ENCODE data around the gene KCNK1. TPM values are rescaled to one million over a fixed set of nuclear protein-coding genes. Genes with fewer than 3 reads are reported as not detected.
A peak's percentile ranks its signal among the peaks of the same experiment; 100 is the strongest.
"Not testable (repeated sequence)": the region's sequence is repeated elsewhere in the genome, so short reads cannot be mapped to it uniquely, and the experiment has no call there.

The KCNK1 gene
- total RNA-seq, 6 experiments from 2014 or later, result 1.1 to 7.6 (median 3.6) TPM

GRCh38 chr1:233614173-233614742 lies 352 bp downstream of the KCNK1 start:
- Histone ChIP-seq H3K36me3 (no peaks in the 10 kb centered on the region), H3K27me3 (no peaks in the 10 kb centered on the region), H3K27ac (peak overlapping the region; percentile 54 to 83 (median 59)), H3K4me3 (peak overlapping the region; percentile 70 to 78 (median 76)), H3K9me3 (no peaks in the 10 kb centered on the region), H3K4me1 (no peaks in the 10 kb centered on the region)
- intact Hi-C loops (cut with DNase I), result no loop called here
- DNase-seq (peak in 2 of 3 donors; percentile 54 to 62), ATAC-seq (peak; percentile 33 to 56 (median 54))
- TF ChIP-seq POLR2A (IDR thresholded peaks at IDR 0.05), result no peak
- no peak for TF ChIP-seq CTCF (IDR thresholded peaks at IDR 0.05)
- WGBS (ENCODE audit: insufficient coverage, low coverage, low lambda C conversion rate, missing lambda C conversion rate), result 4% methylated on average over 16 of the region's 43 CpGs

- intact Hi-C loops (cut with DNase I), result no loop called here
- no peaks in the 10 kb centered on the region for H3K4me1 ChIP-seq
- H3K9me3 ChIP-seq, result no peaks in the 10 kb centered on the region
- H3K4me3 ChIP-seq, result peak overlapping the region; percentile 70 to 78 (median 76)
- peak; percentile 41 to 74 (median 54) for DNase-seq
- TF ChIP-seq CTCF (IDR thresholded peaks at IDR 0.05), result no peak
- no peak for TF ChIP-seq POLR2A (IDR thresholded peaks at IDR 0.05)
- WGBS (ENCODE audit: insufficient coverage, low coverage, low lambda C conversion rate, missing lambda C conversion rate), result 12% methylated on average over 21 of the region's 36 CpGs
- peak; percentile 59 to 68 (median 64) for ATAC-seq
- H3K27ac ChIP-seq, result peak overlapping the region; percentile 54 to 83 (median 59)
- H3K36me3 ChIP-seq, result no peaks in the 10 kb centered on the region
- H3K27me3 ChIP-seq, result no peaks in the 10 kb centered on the region
Measured at GRCh38 chr1:233614743-233615521, 1.0 kb downstream of the KCNK1 start.

DNA sequence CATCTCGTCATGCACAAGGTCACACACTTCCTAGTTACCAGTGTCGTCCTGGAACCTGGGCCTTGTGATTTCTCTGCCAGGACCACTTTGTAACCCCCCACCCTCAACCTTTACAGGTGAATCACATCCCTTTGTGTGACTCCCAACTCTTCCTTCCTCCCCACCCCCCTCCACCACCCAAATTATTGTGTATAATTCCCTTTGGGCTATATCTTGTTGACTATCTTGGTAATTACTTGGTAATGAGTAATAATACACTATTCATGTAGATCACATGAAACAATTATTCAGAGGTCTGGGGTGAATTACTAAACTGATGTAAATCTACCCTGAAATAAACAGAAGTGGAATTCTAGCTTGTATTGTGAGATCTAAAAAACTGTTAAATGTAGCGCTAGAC lies 1.7 kb downstream of the KCNK1 start:
- 54% methylated on average over 2 of the region's 3 CpGs for WGBS (ENCODE audit: insufficient coverage, low coverage, low lambda C conversion rate, missing lambda C conversion rate)
- peak overlapping the region; percentile 70 to 78 (median 76) for H3K4me3 ChIP-seq
- no peaks in the 10 kb centered on the region for H3K9me3 ChIP-seq
- intact Hi-C loops (cut with DNase I), result no loop called here
- no peak overlapping the region for H3K27ac ChIP-seq
- no peaks in the 10 kb centered on the region for H3K4me1 ChIP-seq
- TF ChIP-seq POLR2A (IDR thresholded peaks at IDR 0.05) (no peak), CTCF (IDR thresholded peaks at IDR 0.05) (no peak)
- no peaks in the 10 kb centered on the region for H3K36me3 ChIP-seq
- H3K27me3 ChIP-seq, result no peaks in the 10 kb centered on the region
- DNase-seq, result no peak
- no peak for ATAC-seq

GRCh38 chr1:233617025-233617424 lies 3.1 kb downstream of the KCNK1 start:
- no peak for TF ChIP-seq POLR2A (IDR thresholded peaks at IDR 0.05)
- no peak for TF ChIP-seq CTCF (IDR thresholded peaks at IDR 0.05)
- DNase-seq (no peak), ATAC-seq (no peak)
- Histone ChIP-seq H3K4me1 (no peaks in the 10 kb centered on the region), H3K36me3 (no peaks in the 10 kb centered on the region), H3K27me3 (no peaks in the 10 kb centered on the region), H3K9me3 (no peaks in the 10 kb centered on the region), H3K27ac (no peak overlapping the region), H3K4me3 (no peak overlapping the region)
- 83% methylated on average over 1 of the region's 1 CpG for WGBS (ENCODE audit: insufficient coverage, low coverage, low lambda C conversion rate, missing lambda C conversion rate)
- intact Hi-C loops (cut with DNase I), result no loop called here

- H3K4me3 ChIP-seq; ATAC-seq; H3K27ac ChIP-seq; DNase-seq; H3K27me3 ChIP-seq; H3K4me1 ChIP-seq; H3K36me3 ChIP-seq; H3K9me3 ChIP-seq; intact Hi-C loops (cut with DNase I): not testable (repeated sequence)
- WGBS (ENCODE audit: insufficient coverage, low coverage, low lambda C conversion rate, missing lambda C conversion rate), result 91% methylated on average over 5 of the region's 7 CpGs
Measured at GRCh38 chr1:233619414-233619813, 5.5 kb downstream of the KCNK1 start.
